NCI-H2196 treated with DMSO at 0.1 percent for 48 hours (cell line): Measurements from ENCODE around the gene SLC31A2.

ENCODE experiments used
- DNase-seq: peaks from one replicate; lab custom pipeline; 2025; ENCODE audit not compliant: unreplicated experiment; lab: John Stamatoyannopoulos, UW

The SLC31A2 gene

GRCh38 chr9:113185271-113185670 lies 34.5 kb downstream of the SLC31A2 start:
- no peak for DNase-seq

- DNase-seq = no peak
Observed at GRCh38 chr9:113186137-113186755, 35.4 kb downstream of the SLC31A2 start.

- DNase-seq = no peak
Observed at GRCh38 chr9:113187929-113188595, 37.3 kb downstream of the SLC31A2 start.

GRCh38 chr9:113192455-113192854 lies 41.6 kb downstream of the SLC31A2 start:
- DNase-seq = no peak

- no peak for DNase-seq
Observed at GRCh38 chr9:113199683-113200329, 49.0 kb downstream of the SLC31A2 start.

GRCh38 chr9:113205432-113205831 lies 54.6 kb downstream of the SLC31A2 start:
- no peak for DNase-seq

GRCh38 chr9:113205861-113206260 lies 55.1 kb downstream of the SLC31A2 start:
- DNase-seq = no peak

- no peak for DNase-seq
Observed at GRCh38 chr9:113210815-113211214, 60.0 kb downstream of the SLC31A2 start.
